Psoas muscle (tissue), 8 donors: ENCODE results near the gene MAGI1. TPM values are rescaled to one million over a fixed set of nuclear protein-coding genes. Genes with fewer than 3 reads are reported as not detected.

Source experiments
- ATAC-seq, 4 donors: fragments of 200-7000 bp; cut with Tn5 transposase; one replicate each; pipeline ENCODE4 v1.9.1; 2020; ENCODE audit warnings: moderate library complexity in 3 of 4, mild to moderate bottlenecking in 2 of 4
- DNase-seq, 2 donors: peaks; one replicate each; pipeline ENCODE4 v3.0.0-alpha.2; 2020
- H3K27ac ChIP-seq: fragments of 200-600 bp; one replicate; pipeline ENCODE4 v1.8.0; 2022
- H3K27me3 ChIP-seq, 3 donors: fragments of 200-600 bp in 1 of 3; one replicate each; pipeline versions ENCODE4 v1.6.1 to v1.8.0; 2013 to 2022; ENCODE audit warnings: low read length in 2 of 3, mild to moderate bottlenecking in 2 of 3, moderate library complexity in 1 of 3; ENCODE audit not compliant: insufficient read depth in 3 of 3
- H3K36me3 ChIP-seq, 2 donors: fragments of 200-600 bp in 1 of 2; one replicate each; pipeline versions ENCODE4 v1.6.1 to v1.8.0; 2013 to 2022; ENCODE audit warnings: low read depth in 1 of 2, mild to moderate bottlenecking in 1 of 2, moderate library complexity in 1 of 2; ENCODE audit not compliant: insufficient read depth in 1 of 2
- H3K4me1 ChIP-seq: fragments of 200-600 bp; one replicate; pipeline ENCODE4 v1.8.0; 2022
- H3K4me3 ChIP-seq: fragments of 200-600 bp; one replicate; pipeline ENCODE4 v1.8.0; 2022; ENCODE audit warnings: mild to moderate bottlenecking
- H3K9me3 ChIP-seq: fragments of 200-600 bp; one replicate; pipeline ENCODE4 v1.8.0; 2022
- WGBS, 3 donors: extraction: QIAGEN DNeasy Blood & Tissue Kit; methylation state at CpG; one replicate each; pipeline versions ENCODE4 v1.1.6 to v1.1.7; 2013; 5-methylcytosine and 5-hydroxymethylcytosine counted together
- intact Hi-C, 2 donors: fragments of 100-400 bp; cut with DNase I; formaldehyde crosslinking; loops; one replicate each; pipeline versions ENCODE4 v1.11.0 to v1.14.2; 2022
- polyA plus RNA-seq, 3 donors: library from polyadenylated mRNA; stranded (reverse); fragments of 200-250 nt; gene quantifications; one replicate each; pipeline ENCODE4 v1.2.3, GENCODE V29; 2013
- total RNA-seq, 4 donors: library from RNA; stranded (reverse); fragmentation: NEBNext Ultra II Directional in 2 of 4; extraction: Animal tissue kit (Norgen Biotek cat#: 25700) in 2 of 4; gene quantifications; one replicate each; pipeline versions ENCODE4 v1.2.1 to v1.2.4, GENCODE V29; 2021 to 2023
- TF ChIP-seq, protein P1 (sequence below): fragments of 200-600 bp; IDR thresholded peaks from one replicate; pipeline ENCODE4 v1.8.0; 2022; ENCODE audit warnings: antibody characterized with exemption
- donor health status: healthy with polysubstance abuse.
- donor health status: DM: no; HTN: no; CAD: no; lungs with moderate emphysema.
- donor health status: Bipolar disorder and iron deficiency.
- donor health status: healthy.
- donor health status: DM: yes; HTN: yes; CAD: no.
- donor health status: DM: no; HTN: no; CAD: no.
- donor health status: DM: no; HTN: no; CAD: no.
- donor health status: DM: yes; HTN: yes; CAD: no.

Gene MAGI1
- total and polyA plus RNA-seq, 7 donors = 4.5 to 8.1 (median 6.3) TPM

DNA sequence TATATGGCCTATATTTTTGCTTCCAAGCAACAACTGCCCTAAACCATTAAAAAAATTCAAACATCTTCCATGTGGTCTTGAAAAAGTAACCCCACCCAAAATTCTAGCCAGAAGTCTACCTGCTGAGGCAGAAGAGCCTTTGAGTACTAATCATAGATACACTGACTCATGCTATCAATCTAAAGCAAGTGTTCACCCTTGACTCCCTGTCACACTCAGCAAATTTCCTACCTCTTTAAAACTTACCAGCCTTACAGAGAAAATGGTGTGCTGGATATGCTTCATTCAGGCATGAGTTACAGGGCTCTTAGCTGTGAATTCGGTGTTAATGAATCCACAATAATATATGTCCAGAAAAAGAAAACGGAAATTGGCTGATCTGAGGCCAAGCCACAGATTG is 373.8 kb downstream of the MAGI1 start:
- DNase-seq (no peak), ATAC-seq (no peak)
- Histone ChIP-seq H3K4me3 (no peak overlapping the region), H3K27ac (no peak overlapping the region), H3K4me1 (no peaks in the 10 kb centered on the region), H3K27me3 (no peaks in the 10 kb centered on the region), H3K9me3 (no peaks in the 10 kb centered on the region), H3K36me3 (no peaks in the 10 kb centered on the region)
- TF ChIP-seq, protein P1, sequence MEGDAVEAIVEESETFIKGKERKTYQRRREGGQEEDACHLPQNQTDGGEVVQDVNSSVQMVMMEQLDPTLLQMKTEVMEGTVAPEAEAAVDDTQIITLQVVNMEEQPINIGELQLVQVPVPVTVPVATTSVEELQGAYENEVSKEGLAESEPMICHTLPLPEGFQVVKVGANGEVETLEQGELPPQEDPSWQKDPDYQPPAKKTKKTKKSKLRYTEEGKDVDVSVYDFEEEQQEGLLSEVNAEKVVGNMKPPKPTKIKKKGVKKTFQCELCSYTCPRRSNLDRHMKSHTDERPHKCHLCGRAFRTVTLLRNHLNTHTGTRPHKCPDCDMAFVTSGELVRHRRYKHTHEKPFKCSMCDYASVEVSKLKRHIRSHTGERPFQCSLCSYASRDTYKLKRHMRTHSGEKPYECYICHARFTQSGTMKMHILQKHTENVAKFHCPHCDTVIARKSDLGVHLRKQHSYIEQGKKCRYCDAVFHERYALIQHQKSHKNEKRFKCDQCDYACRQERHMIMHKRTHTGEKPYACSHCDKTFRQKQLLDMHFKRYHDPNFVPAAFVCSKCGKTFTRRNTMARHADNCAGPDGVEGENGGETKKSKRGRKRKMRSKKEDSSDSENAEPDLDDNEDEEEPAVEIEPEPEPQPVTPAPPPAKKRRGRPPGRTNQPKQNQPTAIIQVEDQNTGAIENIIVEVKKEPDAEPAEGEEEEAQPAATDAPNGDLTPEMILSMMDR = no peak
- 88 to 91% (median 90%) methylated on average over 2 of the region's 2 CpGs for WGBS, 3 donors
- intact Hi-C loops = no loop called here

DNA sequence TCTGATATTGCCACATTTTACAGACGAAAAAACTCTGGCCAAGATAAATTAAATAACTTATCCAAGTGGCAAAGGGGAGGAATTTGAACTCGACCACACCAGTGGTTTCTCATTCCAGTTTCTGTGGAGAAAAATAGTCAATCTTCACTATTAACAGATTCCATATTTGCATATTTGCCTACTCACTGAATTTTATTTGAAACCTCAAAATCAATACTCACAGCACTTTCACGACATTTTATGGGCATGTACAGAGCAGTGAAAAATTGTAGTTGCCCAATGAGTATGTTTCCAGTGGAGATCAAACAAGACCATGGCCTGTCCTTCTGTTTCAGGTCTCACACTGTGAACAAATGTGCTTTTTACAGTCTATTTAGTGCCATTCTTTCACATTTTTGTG is 374.3 kb downstream of the MAGI1 start:
- no peaks in the 10 kb centered on the region for H3K36me3 ChIP-seq
- no peaks in the 10 kb centered on the region for H3K9me3 ChIP-seq

DNA sequence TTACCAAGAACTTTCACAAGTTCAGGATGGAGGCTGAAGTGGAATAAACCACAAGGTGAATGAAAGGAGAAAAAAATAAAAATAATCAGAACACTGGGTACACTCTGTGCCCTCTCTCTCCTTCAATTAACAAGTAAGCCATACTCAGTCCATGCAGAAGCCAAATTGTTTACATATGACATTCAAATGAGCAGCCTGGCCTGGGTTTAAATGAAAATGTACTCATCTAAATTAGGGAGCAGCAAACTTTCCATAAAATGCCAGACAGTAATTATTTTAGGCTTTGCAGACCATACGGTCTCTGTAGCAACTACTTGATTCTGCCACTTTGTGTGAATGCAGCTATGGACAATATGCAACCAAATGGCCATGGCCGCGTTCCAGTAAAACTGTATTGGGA is 376.6 kb downstream of the MAGI1 start:
- Histone ChIP-seq H3K27me3 (no peaks in the 10 kb centered on the region), H3K9me3 (no peaks in the 10 kb centered on the region), H3K4me3 (no peak overlapping the region), H3K4me1 (no peaks in the 10 kb centered on the region), H3K36me3 (no peaks in the 10 kb centered on the region), H3K27ac (no peak overlapping the region)
- TF ChIP-seq, protein P1 = no peak
- WGBS, 3 donors = 78 to 98% (median 85%) methylated on average over 3 of the region's 3 CpGs
- ATAC-seq = no peak
- DNase-seq = no peak
- intact Hi-C loops = no loop called here

More for the DNA sequence above, 374.3 kb downstream of the MAGI1 start:
- no peak overlapping the region for H3K4me3 ChIP-seq
- H3K27ac ChIP-seq = no peak overlapping the region
- TF ChIP-seq, protein P1 = no peak
- intact Hi-C loops = no loop called here
- no peaks in the 10 kb centered on the region for H3K27me3 ChIP-seq
- ATAC-seq (no peak), DNase-seq (no peak)
- H3K4me1 ChIP-seq = no peaks in the 10 kb centered on the region
- 76 to 95% (median 92%) methylated on average over 3 of the region's 3 CpGs for WGBS, 3 donors

DNA sequence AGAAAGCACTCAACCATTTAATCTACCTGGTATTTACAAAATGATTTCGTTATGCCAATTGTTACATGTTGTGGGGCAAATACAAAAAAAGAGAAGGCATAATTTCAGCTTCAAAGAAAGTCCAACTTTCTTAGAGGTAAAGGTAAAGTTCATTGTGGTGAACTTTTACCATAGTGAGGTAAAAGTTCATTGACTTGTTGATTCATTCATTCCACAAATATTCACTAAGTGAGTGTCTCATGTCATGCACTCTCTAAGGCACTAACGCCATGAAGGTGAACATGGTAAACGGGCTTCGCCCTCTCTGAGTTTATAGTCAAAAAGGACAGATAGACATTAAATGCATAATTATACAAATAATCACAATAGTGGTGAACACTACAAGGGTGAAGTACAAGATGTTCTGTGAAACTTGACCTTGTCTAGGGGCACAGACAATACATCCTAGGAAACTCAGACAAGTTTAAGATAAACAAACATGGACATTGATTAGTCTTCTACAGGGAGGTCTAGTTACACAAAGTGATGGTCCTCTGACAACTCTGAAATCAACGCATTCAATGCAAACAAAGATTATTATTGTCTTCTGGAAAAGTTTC is 378.6 kb downstream of the MAGI1 start:
- intact Hi-C loops = no loop called here

More for the DNA sequence above, 378.6 kb downstream of the MAGI1 start:
- TF ChIP-seq, protein P1 = no peak
- H3K27me3 ChIP-seq = no peaks in the 10 kb centered on the region
- 94 to 97% (median 95%) methylated on average over 5 of the region's 5 CpGs for WGBS, 3 donors
- H3K36me3 ChIP-seq = no peaks in the 10 kb centered on the region
- H3K4me1 ChIP-seq = no peaks in the 10 kb centered on the region
- ATAC-seq = no peak
- no peak overlapping the region for H3K4me3 ChIP-seq
- H3K9me3 ChIP-seq = no peaks in the 10 kb centered on the region
- H3K27ac ChIP-seq = no peak overlapping the region
- DNase-seq = no peak
